Fibroblast of the aortic adventitia (primary cell): Measurements from ENCODE around the gene ATG2B. TPM values are rescaled to one million over a fixed set of nuclear protein-coding genes. Genes with fewer than 3 reads are reported as not detected.

ENCODE experiments used
- DNase-seq: peaks from one replicate; pipeline ENCODE4 v3.0.0-alpha.2; 2010; ENCODE audit warnings: low read depth
- H3K4me3 ChIP-seq: 2 replicates; pipeline ENCODE4 v1.5.1; 2011; ENCODE audit warnings: low read depth, mild to moderate bottlenecking, control low read depth, low read length, moderate library complexity
- total RNA-seq: library from RNA; depleted of rRNA; stranded (reverse); fragments of >200 nt; gene quantifications from 2 replicates; pipeline ENCODE4 v1.2.3, GENCODE V29; 2012; ENCODE audit warnings: low replicate concordance
- TF ChIP-seq, protein P1 (sequence below): IDR thresholded peaks from 2 replicates; pipeline ENCODE4 v1.5.1; 2011; ENCODE audit warnings: mild to moderate bottlenecking, low read length, control low read depth, inconsistent platforms; ENCODE audit not compliant: insufficient read depth

ATG2B gene
- total RNA-seq, 1 donor = 28.7 TPM

- no peak for DNase-seq
- TF ChIP-seq, protein P1, sequence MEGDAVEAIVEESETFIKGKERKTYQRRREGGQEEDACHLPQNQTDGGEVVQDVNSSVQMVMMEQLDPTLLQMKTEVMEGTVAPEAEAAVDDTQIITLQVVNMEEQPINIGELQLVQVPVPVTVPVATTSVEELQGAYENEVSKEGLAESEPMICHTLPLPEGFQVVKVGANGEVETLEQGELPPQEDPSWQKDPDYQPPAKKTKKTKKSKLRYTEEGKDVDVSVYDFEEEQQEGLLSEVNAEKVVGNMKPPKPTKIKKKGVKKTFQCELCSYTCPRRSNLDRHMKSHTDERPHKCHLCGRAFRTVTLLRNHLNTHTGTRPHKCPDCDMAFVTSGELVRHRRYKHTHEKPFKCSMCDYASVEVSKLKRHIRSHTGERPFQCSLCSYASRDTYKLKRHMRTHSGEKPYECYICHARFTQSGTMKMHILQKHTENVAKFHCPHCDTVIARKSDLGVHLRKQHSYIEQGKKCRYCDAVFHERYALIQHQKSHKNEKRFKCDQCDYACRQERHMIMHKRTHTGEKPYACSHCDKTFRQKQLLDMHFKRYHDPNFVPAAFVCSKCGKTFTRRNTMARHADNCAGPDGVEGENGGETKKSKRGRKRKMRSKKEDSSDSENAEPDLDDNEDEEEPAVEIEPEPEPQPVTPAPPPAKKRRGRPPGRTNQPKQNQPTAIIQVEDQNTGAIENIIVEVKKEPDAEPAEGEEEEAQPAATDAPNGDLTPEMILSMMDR = no peak
- H3K4me3 ChIP-seq = no peak overlapping the region
These were observed 13.0 kb upstream of the ATG2B start for GRCh38 chr14:96376093-96376492.

DNA sequence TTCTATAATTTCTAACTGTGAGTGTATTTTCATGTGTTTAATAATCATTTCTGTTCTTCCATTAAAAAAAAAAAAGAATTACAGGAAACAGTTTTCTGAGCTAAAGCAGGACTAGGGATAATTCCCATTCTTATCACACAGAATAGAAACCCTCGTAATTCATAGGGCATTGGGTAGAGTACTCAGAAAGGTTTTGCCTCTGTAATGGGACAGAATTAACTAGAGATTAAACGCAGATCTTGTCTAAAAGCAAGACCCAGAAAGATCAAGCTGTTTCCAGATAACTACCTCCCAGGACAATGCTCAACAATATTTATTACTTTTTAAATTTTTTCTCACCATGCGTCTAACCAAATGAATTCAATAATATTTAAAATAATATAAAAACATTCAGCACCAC is 10.4 kb upstream of the ATG2B start:
- H3K4me3 ChIP-seq = no peak overlapping the region
- TF ChIP-seq, protein P1 = no peak
- no peak for DNase-seq

DNA sequence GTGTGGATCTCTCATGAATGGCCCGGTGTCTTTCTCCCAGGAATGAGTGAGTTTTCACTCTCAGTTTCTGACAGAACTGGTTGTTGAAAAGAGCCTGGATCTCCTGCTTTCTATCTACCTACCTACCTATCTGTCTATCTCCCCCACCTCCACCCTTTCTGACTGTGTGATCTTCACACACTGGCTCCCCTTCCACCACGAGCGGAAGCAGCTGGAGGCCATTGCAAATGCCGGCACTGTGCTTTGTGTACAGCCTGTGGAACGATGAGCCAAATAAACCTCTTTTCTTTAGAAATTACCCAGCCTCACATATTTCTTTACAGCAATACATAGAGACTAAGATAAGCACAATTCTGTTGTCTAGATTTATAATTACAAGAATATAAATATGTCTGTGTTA is 7.4 kb upstream of the ATG2B start:
- no peak overlapping the region for H3K4me3 ChIP-seq
- DNase-seq = no peak
- TF ChIP-seq, protein P1 = no peak

- DNase-seq = no peak
- TF ChIP-seq, protein P1 = no peak
- no peak overlapping the region for H3K4me3 ChIP-seq
These were observed 5.4 kb upstream of the ATG2B start for GRCh38 chr14:96368534-96368933.

GRCh38 chr14:96364962-96365361 is 1.8 kb upstream of the ATG2B start:
- peak overlapping the region; percentile 91 for H3K4me3 ChIP-seq
- TF ChIP-seq, protein P1 = no peak

GRCh38 chr14:96363751-96364336 is 703 bp upstream of the ATG2B start:
- TF ChIP-seq, protein P1 = no peak
- peak overlapping the region; percentile 91 for H3K4me3 ChIP-seq
- peak; percentile 50 for DNase-seq

More at GRCh38 chr14:96364962-96365361, 1.8 kb upstream of the ATG2B start:
- no peak for DNase-seq
